Osteoblast (primary cell): ENCODE results near the gene ADCY9. TPM values are rescaled to one million over a fixed set of nuclear protein-coding genes. Genes with fewer than 3 reads are reported as not detected.

ENCODE experiments used
- DNase-seq: peaks from one replicate; pipeline ENCODE4 v3.0.0; 2011; ENCODE audit warnings: low spot score, mixed read lengths; ENCODE audit not compliant: insufficient read length; ENCODE audit errors: missing footprints
- H2AFZ ChIP-seq: 2 replicates; pipeline ENCODE4 v1.6.0; 2011; ENCODE audit warnings: mild to moderate bottlenecking, low read length
- H3K27ac ChIP-seq: 2 replicates; pipeline ENCODE4 v1.5.1; 2011; ENCODE audit warnings: mild to moderate bottlenecking, low read depth, low read length, moderate library complexity
- H3K27me3 ChIP-seq: 2 replicates; pipeline ENCODE4 v1.6.0; 2012; ENCODE audit warnings: mild to moderate bottlenecking, control low read depth, inconsistent platforms, low read length, moderate library complexity; ENCODE audit not compliant: insufficient read depth
- H3K36me3 ChIP-seq: 2 replicates; pipeline ENCODE4 v1.5.1; 2011; ENCODE audit warnings: mild to moderate bottlenecking, low read length, control low read depth, moderate library complexity; ENCODE audit not compliant: insufficient read depth
- H3K4me1 ChIP-seq: 2 replicates; pipeline ENCODE4 v1.5.1; 2011; ENCODE audit warnings: mild to moderate bottlenecking, low read length, control low read depth, moderate library complexity; ENCODE audit not compliant: insufficient read depth
- H3K4me2 ChIP-seq: 2 replicates; pipeline ENCODE4 v1.6.0; 2011; ENCODE audit warnings: mild to moderate bottlenecking, low read length; ENCODE audit not compliant: insufficient read depth
- H3K4me3 ChIP-seq: fragments of 200-600 bp; sonication (generic); 3 replicates; pipeline ENCODE4 v1.5.1; 2012; ENCODE audit warnings: mild to moderate bottlenecking, low read length, inconsistent platforms; ENCODE audit not compliant: insufficient read depth
- H3K79me2 ChIP-seq: 2 replicates; pipeline ENCODE4 v1.6.0; 2012; ENCODE audit warnings: mild to moderate bottlenecking, low read length, control low read depth, inconsistent platforms; ENCODE audit not compliant: insufficient read depth
- H3K9me3 ChIP-seq: 2 replicates; pipeline ENCODE4 v1.5.1; 2011; ENCODE audit warnings: low read depth, low read length, control low read depth
- H4K20me1 ChIP-seq: 2 replicates; pipeline ENCODE4 v1.6.0; 2012; ENCODE audit warnings: mild to moderate bottlenecking, low read length, control low read depth; ENCODE audit not compliant: insufficient read depth
- total RNA-seq: library from RNA; depleted of rRNA; stranded (reverse); fragments of >200 nt; gene quantifications from 2 replicates; pipeline ENCODE4 v1.2.3, GENCODE V29; 2012
- TF ChIP-seq, protein P1 (sequence below): IDR thresholded peaks from 2 replicates; pipeline ENCODE4 v1.5.1; 2011; ENCODE audit warnings: mild to moderate bottlenecking, low read depth, low read length, moderate library complexity; ENCODE audit errors: extremely low read depth

The ADCY9 gene
- total RNA-seq, 1 donor, result 29.3 TPM

DNA sequence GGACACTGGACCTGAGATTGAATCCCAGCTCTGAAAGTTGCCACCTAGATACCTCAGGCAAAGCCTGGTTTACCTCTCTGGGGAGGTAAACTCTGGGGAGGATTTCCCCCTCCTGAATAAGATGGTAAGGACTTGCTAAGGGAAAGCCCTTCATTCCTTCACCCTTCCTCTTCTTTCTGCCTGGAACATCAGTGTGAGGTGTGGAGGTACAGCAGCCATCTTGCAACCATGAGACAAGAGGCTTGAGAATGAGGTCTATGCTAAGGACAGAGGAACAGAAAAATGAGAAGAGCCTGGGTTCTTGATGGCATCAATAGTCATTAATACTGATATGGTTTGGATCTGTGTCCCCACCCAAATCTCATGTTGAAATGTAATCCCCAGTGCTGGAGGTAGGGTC lies 23.7 kb upstream of the ADCY9 start:
- TF ChIP-seq, protein P1, sequence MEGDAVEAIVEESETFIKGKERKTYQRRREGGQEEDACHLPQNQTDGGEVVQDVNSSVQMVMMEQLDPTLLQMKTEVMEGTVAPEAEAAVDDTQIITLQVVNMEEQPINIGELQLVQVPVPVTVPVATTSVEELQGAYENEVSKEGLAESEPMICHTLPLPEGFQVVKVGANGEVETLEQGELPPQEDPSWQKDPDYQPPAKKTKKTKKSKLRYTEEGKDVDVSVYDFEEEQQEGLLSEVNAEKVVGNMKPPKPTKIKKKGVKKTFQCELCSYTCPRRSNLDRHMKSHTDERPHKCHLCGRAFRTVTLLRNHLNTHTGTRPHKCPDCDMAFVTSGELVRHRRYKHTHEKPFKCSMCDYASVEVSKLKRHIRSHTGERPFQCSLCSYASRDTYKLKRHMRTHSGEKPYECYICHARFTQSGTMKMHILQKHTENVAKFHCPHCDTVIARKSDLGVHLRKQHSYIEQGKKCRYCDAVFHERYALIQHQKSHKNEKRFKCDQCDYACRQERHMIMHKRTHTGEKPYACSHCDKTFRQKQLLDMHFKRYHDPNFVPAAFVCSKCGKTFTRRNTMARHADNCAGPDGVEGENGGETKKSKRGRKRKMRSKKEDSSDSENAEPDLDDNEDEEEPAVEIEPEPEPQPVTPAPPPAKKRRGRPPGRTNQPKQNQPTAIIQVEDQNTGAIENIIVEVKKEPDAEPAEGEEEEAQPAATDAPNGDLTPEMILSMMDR, result no peak
- Histone ChIP-seq H3K36me3 (no peaks in the 10 kb centered on the region), H3K4me2 (no peak overlapping the region), H3K27ac (no peak overlapping the region), H3K27me3 (no peaks in the 10 kb centered on the region), H2AFZ (no peak overlapping the region), H3K79me2 (no peaks in the 10 kb centered on the region), H3K9me3 (no peaks in the 10 kb centered on the region), H3K4me1 (no peaks in the 10 kb centered on the region), H4K20me1 (no peaks in the 10 kb centered on the region), H3K4me3 (no peak overlapping the region)
- no peak for DNase-seq

- no peak overlapping the region for H3K4me3 ChIP-seq
- no peak overlapping the region for H3K4me2 ChIP-seq
- H3K9me3 ChIP-seq, result no peaks in the 10 kb centered on the region
- no peak overlapping the region for H2AFZ ChIP-seq
- TF ChIP-seq, protein P1, result no peak
- H3K36me3 ChIP-seq, result no peaks in the 10 kb centered on the region
- no peak for DNase-seq
- H3K27ac ChIP-seq, result no peak overlapping the region
- H3K4me1 ChIP-seq, result no peaks in the 10 kb centered on the region
- H4K20me1 ChIP-seq, result no peaks in the 10 kb centered on the region
- no peaks in the 10 kb centered on the region for H3K79me2 ChIP-seq
- H3K27me3 ChIP-seq, result no peaks in the 10 kb centered on the region
Observed at GRCh38 chr16:4138713-4139112, 22.5 kb upstream of the ADCY9 start.

DNA sequence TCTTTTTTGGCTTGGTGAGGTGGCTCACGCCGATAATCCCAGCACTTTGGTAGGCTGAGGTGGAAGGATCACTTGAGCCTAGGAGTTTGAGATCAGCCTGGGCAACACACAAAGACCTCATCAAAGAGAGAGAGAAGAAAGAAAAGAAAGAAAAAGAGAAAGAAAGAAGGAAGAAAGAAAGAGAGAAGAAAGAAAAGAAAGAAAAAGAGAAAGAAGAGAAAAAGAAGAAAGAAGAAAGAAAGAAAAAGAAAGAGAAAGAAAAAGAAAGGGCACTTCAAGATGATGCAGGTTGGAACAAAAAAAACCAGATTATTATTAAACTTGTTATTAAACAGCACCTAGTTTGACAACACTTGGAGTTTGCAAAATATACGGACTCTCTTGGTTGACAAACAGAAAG lies 21.2 kb upstream of the ADCY9 start:
- Histone ChIP-seq H3K9me3 (no peaks in the 10 kb centered on the region), H2AFZ (peak overlapping the region; percentile 41), H4K20me1 (no peaks in the 10 kb centered on the region), H3K79me2 (no peaks in the 10 kb centered on the region), H3K27ac (no peak overlapping the region), H3K4me2 (no peak overlapping the region), H3K36me3 (no peaks in the 10 kb centered on the region), H3K4me3 (no peak overlapping the region), H3K27me3 (no peaks in the 10 kb centered on the region), H3K4me1 (no peaks in the 10 kb centered on the region)
- no peak for DNase-seq
- TF ChIP-seq, protein P1, result no peak

GRCh38 chr16:4136229-4136813 lies 20.1 kb upstream of the ADCY9 start:
- Histone ChIP-seq H2AFZ (no peak overlapping the region), H3K9me3 (no peaks in the 10 kb centered on the region), H3K4me2 (no peak overlapping the region), H3K4me1 (no peaks in the 10 kb centered on the region), H3K4me3 (no peak overlapping the region), H3K27me3 (peaks cover 4% of the 10 kb centered on the region), H4K20me1 (no peaks in the 10 kb centered on the region), H3K79me2 (no peaks in the 10 kb centered on the region), H3K36me3 (no peaks in the 10 kb centered on the region), H3K27ac (no peak overlapping the region)
- no peak for DNase-seq
- TF ChIP-seq, protein P1, result no peak
